HepG2 (cell line): ENCODE measurements around the gene TLCD1. TPM values are rescaled to one million over a fixed set of nuclear protein-coding genes. Genes with fewer than 3 reads are reported as not detected.

Experiments used
- IKZF4 ChIP-seq: sonication (generic); formaldehyde crosslinking; IDR thresholded peaks from 2 replicates; pipeline ENCODE4 v1.5.1; 2020; ENCODE audit warnings: borderline replicate concordance, mild to moderate bottlenecking, low read depth, missing genetic modification reagents; ENCODE audit errors: not compliant biosample characterization
- ZMAT3 ChIP-seq: sonication (generic); formaldehyde crosslinking; conservative IDR thresholded peaks from 2 replicates; pipeline ENCODE4 v1.7.0; 2021; ENCODE audit warnings: missing genetic modification reagents
- ZNF569 ChIP-seq: sonication (generic); formaldehyde crosslinking; IDR thresholded peaks from 2 replicates; pipeline ENCODE4 v1.5.0; 2020; ENCODE audit warnings: mild to moderate bottlenecking, missing genetic modification reagents, moderate library complexity, borderline replicate concordance
- ZNF709 ChIP-seq: sonication (generic); formaldehyde crosslinking; IDR thresholded peaks from 2 replicates; pipeline ENCODE4 v1.5.0; 2020; ENCODE audit warnings: mild to moderate bottlenecking, missing genetic modification reagents
- ZNF737 ChIP-seq: sonication (generic); formaldehyde crosslinking; IDR thresholded peaks from 2 replicates; pipeline ENCODE4 v1.5.0; 2020; ENCODE audit warnings: missing genetic modification reagents, mild to moderate bottlenecking, borderline replicate concordance
- polyA plus RNA-seq, 8 experiments: library from polyadenylated mRNA; depleted of rRNA in 3 of 8; stranded (reverse) in 7 of 8; unstranded in 1 of 8; fragments of >200 nt; fragmentation: Illumina TruSeq in 4 of 8; extraction: Trizol in 4 of 8; gene quantifications; 2 replicates each; pipeline versions ENCODE4 v1.2.1 to v1.2.3, GENCODE V29; 2011 to 2016; ENCODE audit warnings: low read depth in 4 of 8, missing spikeins in 1 of 8, mixed read lengths in 1 of 8; ENCODE audit not compliant: insufficient read depth in 1 of 8
- total RNA-seq, 5 experiments: library from RNA; depleted of rRNA; stranded (reverse); fragments of >200 nt; fragmentation: Illumina TruSeq; extraction: Trizol; gene quantifications; 2 replicates each; pipeline ENCODE4 v1.2.3, GENCODE V29; 2016; ENCODE audit warnings: low read depth in 1 of 5
- TF ChIP-seq, protein P1 (sequence below): sonication (generic); formaldehyde crosslinking; IDR thresholded peaks from 2 replicates; pipeline ENCODE4 v1.5.0; 2020; ENCODE audit warnings: mild to moderate bottlenecking, missing genetic modification reagents, borderline replicate concordance
- TF ChIP-seq, protein P2 (sequence below): sonication (generic); formaldehyde crosslinking; conservative IDR thresholded peaks from 2 replicates; pipeline ENCODE4 v1.8.0; 2022; ENCODE audit warnings: low read depth, missing genetic modification reagents
- TF ChIP-seq, protein P3 (sequence below): sonication (generic); IDR thresholded peaks from 2 replicates; pipeline ENCODE4 v1.6.1; 2016; ENCODE audit warnings: low read depth, borderline replicate concordance
- TF ChIP-seq, protein P4 (sequence below), 2 experiments: sonication (generic) in 1 of 2; formaldehyde crosslinking in 1 of 2; IDR thresholded peaks; 2 replicates each; pipeline versions ENCODE4 v1.5.1 to v1.6.1; 2011 to 2020; ENCODE audit warnings: borderline replicate concordance in 1 of 2, low read depth in 1 of 2, low read length in 1 of 2, mild to moderate bottlenecking in 1 of 2, missing genetic modification reagents in 1 of 2, moderate library complexity in 1 of 2
- TF ChIP-seq, protein P5 (sequence below): sonication (generic); formaldehyde crosslinking; IDR thresholded peaks from 2 replicates; pipeline ENCODE4 v1.4.0; 2020; ENCODE audit warnings: missing genetic modification reagents

Gene TLCD1
- total and polyA plus RNA-seq, 2 of the 13 experiments (the other 11 are each of a cell fraction or from before 2014, with no cell fraction given): 14.9 to 19.6 TPM

DNA sequence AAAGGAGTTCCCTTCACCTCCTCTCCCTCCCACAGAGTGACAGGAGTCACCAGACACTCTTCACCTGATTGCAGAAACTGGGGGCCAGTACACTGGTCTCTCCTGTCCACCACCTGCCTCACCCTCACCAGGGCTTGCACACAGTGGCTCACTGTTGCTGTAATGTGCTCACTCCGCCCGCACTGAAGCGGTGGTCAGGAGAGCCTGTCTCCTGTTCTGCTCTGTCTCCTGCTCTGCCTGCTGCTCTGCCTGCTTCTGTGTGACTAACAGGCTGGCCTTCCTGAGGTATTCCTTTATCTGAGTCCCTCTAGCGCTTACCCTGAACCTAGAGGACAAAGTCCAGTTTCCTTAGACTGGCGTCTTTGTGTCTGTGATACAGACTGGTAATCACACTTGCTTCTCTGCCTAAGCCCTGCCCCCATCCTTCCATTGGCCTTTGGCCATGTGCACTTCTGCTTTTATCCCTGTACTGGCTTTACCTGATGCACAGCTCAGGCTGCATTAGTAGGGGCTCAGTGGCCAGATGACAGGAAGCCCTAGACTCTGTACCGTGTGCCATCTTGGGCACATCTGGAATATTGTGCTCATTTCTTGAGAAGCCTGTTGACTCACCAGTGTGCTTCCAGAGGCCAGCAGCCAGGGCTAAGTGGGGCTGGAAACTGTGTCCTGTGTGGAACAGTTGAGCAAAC lies 27.6 kb downstream of the TLCD1 start (continued):
- TF ChIP-seq, protein P1, sequence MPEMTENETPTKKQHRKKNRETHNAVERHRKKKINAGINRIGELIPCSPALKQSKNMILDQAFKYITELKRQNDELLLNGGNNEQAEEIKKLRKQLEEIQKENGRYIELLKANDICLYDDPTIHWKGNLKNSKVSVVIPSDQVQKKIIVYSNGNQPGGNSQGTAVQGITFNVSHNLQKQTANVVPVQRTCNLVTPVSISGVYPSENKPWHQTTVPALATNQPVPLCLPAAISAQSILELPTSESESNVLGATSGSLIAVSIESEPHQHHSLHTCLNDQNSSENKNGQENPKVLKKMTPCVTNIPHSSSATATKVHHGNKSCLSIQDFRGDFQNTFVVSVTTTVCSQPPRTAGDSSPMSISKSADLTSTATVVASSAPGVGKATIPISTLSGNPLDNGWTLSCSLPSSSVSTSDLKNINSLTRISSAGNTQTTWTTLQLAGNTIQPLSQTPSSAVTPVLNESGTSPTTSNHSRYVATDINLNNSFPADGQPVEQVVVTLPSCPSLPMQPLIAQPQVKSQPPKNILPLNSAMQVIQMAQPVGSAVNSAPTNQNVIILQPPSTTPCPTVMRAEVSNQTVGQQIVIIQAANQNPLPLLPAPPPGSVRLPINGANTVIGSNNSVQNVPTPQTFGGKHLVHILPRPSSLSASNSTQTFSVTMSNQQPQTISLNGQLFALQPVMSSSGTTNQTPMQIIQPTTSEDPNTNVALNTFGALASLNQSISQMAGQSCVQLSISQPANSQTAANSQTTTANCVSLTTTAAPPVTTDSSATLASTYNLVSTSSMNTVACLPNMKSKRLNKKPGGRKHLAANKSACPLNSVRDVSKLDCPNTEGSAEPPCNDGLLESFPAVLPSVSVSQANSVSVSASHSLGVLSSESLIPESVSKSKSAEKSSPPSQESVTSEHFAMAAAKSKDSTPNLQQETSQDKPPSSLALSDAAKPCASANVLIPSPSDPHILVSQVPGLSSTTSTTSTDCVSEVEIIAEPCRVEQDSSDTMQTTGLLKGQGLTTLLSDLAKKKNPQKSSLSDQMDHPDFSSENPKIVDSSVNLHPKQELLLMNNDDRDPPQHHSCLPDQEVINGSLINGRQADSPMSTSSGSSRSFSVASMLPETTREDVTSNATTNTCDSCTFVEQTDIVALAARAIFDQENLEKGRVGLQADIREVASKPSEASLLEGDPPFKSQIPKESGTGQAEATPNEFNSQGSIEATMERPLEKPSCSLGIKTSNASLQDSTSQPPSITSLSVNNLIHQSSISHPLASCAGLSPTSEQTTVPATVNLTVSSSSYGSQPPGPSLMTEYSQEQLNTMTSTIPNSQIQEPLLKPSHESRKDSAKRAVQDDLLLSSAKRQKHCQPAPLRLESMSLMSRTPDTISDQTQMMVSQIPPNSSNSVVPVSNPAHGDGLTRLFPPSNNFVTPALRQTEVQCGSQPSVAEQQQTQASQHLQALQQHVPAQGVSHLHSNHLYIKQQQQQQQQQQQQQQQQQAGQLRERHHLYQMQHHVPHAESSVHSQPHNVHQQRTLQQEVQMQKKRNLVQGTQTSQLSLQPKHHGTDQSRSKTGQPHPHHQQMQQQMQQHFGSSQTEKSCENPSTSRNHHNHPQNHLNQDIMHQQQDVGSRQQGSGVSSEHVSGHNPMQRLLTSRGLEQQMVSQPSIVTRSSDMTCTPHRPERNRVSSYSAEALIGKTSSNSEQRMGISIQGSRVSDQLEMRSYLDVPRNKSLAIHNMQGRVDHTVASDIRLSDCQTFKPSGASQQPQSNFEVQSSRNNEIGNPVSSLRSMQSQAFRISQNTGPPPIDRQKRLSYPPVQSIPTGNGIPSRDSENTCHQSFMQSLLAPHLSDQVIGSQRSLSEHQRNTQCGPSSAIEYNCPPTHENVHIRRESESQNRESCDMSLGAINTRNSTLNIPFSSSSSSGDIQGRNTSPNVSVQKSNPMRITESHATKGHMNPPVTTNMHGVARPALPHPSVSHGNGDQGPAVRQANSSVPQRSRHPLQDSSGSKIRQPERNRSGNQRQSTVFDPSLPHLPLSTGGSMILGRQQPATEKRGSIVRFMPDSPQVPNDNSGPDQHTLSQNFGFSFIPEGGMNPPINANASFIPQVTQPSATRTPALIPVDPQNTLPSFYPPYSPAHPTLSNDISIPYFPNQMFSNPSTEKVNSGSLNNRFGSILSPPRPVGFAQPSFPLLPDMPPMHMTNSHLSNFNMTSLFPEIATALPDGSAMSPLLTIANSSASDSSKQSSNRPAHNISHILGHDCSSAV (CRISPR knock-in tag): no peak
- TF ChIP-seq ZNF709 (CRISPR knock-in tag) (no peak), IKZF4 (peak; percentile 57), ZNF569 (no peak), ZNF737 (no peak), ZMAT3 (CRISPR knock-in tag) (no peak)
- TF ChIP-seq, protein P2, sequence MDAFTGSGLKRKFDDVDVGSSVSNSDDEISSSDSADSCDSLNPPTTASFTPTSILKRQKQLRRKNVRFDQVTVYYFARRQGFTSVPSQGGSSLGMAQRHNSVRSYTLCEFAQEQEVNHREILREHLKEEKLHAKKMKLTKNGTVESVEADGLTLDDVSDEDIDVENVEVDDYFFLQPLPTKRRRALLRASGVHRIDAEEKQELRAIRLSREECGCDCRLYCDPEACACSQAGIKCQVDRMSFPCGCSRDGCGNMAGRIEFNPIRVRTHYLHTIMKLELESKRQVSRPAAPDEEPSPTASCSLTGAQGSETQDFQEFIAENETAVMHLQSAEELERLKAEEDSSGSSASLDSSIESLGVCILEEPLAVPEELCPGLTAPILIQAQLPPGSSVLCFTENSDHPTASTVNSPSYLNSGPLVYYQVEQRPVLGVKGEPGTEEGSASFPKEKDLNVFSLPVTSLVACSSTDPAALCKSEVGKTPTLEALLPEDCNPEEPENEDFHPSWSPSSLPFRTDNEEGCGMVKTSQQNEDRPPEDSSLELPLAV (CRISPR knock-in tag): no peak
- TF ChIP-seq, protein P3, sequence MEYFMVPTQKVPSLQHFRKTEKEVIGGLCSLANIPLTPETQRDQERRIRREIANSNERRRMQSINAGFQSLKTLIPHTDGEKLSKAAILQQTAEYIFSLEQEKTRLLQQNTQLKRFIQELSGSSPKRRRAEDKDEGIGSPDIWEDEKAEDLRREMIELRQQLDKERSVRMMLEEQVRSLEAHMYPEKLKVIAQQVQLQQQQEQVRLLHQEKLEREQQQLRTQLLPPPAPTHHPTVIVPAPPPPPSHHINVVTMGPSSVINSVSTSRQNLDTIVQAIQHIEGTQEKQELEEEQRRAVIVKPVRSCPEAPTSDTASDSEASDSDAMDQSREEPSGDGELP: peak; percentile 40; the same call in 1 of the 2 replicates
- TF ChIP-seq, protein P4, sequence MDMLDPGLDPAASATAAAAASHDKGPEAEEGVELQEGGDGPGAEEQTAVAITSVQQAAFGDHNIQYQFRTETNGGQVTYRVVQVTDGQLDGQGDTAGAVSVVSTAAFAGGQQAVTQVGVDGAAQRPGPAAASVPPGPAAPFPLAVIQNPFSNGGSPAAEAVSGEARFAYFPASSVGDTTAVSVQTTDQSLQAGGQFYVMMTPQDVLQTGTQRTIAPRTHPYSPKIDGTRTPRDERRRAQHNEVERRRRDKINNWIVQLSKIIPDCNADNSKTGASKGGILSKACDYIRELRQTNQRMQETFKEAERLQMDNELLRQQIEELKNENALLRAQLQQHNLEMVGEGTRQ (IDR thresholded peaks at IDR 0.05; ENCODE audit: low read depth, low read length): no peak
- TF ChIP-seq, protein P4 (CRISPR knock-in tag; IDR thresholded peaks at IDR 0.05; ENCODE audit: borderline replicate concordance): no peak
- TF ChIP-seq, protein P5, sequence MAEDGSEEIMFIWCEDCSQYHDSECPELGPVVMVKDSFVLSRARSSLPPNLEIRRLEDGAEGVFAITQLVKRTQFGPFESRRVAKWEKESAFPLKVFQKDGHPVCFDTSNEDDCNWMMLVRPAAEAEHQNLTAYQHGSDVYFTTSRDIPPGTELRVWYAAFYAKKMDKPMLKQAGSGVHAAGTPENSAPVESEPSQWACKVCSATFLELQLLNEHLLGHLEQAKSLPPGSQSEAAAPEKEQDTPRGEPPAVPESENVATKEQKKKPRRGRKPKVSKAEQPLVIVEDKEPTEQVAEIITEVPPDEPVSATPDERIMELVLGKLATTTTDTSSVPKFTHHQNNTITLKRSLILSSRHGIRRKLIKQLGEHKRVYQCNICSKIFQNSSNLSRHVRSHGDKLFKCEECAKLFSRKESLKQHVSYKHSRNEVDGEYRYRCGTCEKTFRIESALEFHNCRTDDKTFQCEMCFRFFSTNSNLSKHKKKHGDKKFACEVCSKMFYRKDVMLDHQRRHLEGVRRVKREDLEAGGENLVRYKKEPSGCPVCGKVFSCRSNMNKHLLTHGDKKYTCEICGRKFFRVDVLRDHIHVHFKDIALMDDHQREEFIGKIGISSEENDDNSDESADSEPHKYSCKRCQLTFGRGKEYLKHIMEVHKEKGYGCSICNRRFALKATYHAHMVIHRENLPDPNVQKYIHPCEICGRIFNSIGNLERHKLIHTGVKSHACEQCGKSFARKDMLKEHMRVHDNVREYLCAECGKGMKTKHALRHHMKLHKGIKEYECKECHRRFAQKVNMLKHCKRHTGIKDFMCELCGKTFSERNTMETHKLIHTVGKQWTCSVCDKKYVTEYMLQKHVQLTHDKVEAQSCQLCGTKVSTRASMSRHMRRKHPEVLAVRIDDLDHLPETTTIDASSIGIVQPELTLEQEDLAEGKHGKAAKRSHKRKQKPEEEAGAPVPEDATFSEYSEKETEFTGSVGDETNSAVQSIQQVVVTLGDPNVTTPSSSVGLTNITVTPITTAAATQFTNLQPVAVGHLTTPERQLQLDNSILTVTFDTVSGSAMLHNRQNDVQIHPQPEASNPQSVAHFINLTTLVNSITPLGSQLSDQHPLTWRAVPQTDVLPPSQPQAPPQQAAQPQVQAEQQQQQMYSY (CRISPR knock-in tag): no peak
